SHP77 (cell line): ENCODE data around the gene KCNIP1.

Experiments used
- DNase-seq, 2 experiments: peaks; one replicate each; lab custom pipeline; 2025; lab: John Stamatoyannopoulos, UW

Gene KCNIP1

DNA sequence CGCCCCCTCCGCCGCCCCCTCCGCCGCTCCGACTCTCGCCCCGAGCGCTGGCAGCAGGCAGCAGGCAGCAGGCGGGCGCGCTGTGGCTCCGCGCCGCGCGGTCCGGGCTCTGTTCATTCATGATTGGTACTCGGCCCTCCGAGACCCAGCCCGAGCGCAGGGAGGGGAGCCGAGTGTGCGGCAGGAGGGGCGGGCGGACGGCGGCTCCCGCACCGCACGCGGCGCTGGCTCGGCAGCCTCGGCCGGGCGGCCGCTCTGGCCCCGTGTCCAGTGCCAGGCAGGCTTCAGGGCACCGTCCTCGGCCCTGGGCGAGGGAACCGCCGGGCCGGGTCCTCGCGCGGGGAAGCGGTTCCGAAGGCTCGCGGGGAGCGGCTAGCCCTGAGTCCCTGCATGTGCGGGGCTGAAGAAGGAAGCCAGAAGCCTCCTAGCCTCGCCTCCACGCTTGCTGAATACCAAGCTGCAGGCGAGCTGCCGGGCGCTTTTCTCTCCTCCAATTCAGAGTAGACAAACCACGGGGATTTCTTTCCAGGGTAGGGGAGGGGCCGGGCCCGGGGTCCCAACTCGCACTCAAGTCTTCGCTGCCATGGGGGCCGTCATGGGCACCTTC is at the start of gene KCNIP1:
TSS of gene KCNIP1 (plus strand) at position 31 of the 607 bp plus-strand sequence.
- no peak for DNase-seq

DNA sequence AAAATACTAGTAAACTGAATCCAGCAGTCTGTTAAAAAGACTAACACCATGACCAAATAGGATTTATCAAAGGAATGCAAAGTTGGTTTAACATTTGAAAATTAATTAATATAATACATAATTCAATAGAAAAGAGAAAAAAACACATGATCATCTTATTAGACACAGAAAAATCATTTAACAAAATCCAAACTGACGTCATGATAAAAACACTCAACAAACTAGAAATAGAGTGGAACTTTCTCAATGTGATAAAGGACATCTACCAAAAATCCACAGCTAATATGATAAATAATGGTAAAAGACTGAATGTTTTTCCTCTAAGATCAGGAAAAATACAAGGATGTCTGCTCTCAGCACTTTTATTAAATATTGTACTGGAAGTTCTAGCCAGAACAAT is 40.4 kb upstream of the KCNIP1 start:
- DNase-seq, result no peak

GRCh38 chr5:170464280-170465127 is 39.3 kb upstream of the KCNIP1 start:
- no peak for DNase-seq

DNA sequence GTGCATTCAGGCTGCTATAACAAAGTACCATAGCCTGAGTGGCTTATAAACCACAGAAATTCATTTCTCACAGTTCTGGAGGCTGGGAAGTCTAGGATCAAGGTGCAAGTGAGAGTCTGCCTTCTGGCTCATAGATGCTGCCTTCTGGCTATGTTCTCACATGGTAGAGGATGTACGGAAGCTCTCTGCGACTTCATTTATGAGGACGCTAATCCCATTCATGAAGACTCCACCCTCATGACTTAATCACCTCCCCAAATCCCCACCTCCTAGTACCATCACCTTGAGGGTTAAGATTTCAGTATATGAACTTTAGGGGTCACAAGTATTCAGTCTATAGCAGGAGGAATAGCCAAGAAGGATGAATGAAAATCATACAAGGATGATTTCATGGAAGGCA is 37.3 kb upstream of the KCNIP1 start:
- DNase-seq, result no peak

- DNase-seq, result no peak
Observed at GRCh38 chr5:170466988-170467707, 36.7 kb upstream of the KCNIP1 start.

GRCh38 chr5:170468633-170469285 is 35.1 kb upstream of the KCNIP1 start:
- DNase-seq, result no peak

GRCh38 chr5:170469414-170469813 is 34.4 kb upstream of the KCNIP1 start:
- no peak for DNase-seq

DNA sequence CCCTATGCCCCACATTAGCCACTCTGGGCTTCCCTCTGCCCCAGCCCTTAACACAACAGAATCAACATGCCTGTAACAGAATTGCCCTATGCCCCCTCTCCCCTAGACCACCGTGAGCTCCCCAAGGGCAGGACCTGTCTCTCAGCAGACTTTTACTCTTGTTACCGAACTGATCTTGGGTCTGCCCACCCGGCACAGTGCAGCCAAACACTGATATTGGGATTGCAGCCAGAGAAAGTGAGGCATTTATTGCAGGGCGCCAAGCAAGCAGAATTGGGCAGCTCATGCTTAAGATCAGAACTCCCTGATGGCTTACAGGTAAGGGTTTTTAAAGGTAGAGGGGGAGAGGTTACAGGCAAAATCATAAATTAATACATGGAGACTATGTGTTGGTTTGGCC is 33.5 kb upstream of the KCNIP1 start:
- DNase-seq, result no peak

DNA sequence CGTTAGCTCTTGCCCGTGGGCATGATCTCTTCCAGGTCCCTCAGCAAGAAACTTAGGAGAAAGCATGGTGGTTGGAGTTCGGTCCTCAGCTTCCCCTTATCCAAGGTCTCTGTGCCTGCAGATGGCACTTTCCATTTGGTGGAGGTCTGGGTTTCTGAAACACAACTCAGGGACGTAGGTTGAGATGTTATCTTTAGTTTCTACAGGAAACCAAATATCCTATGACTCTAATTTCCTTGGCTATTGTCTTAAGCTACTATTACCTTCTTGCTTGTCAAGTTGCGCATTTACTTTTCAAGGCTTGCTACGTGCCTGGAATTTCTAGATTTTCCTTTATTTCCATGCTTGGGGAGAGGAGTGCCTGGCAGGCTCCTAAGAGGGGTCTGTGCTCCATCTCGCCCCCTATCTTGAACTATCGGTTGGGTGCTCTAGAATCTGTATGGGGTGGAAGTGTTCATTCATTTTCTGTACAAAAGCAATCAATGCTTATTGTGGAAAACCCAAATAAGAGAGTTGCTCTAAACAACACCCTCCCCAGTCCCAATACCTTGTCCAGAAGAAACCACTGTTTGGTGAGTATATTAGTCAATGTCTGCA is 32.9 kb upstream of the KCNIP1 start:
- no peak for DNase-seq

DNA sequence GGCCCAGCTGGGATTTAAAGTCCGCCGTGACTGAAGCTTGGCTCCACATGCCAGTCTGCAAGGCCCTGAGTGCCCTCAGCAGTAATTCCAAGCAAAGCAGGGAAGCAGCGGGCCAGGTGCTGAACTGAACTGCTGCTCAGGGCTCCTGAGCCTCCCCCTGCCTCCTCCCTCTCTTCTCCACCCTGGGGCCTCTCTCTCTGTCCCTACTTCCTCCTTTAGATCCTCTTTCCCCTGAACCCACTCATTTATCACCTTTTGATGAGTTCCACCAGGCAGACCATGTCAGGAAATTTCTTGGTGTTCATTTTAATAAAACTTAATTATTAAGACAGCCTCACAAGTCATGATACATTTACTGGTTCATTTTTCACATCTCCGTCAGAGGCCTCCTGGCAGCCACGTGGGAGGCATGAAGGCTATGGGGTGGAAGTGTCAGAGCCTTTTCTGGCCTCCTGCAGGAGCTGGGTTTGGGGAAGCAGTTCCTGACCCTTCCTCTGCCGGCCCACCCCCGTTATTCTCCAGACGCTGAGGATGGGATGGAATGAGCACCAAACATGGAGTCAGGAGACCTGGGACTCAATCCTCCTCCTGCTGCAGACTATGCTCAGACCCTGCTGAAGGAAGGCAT is 32.2 kb upstream of the KCNIP1 start:
- no peak for DNase-seq

DNA sequence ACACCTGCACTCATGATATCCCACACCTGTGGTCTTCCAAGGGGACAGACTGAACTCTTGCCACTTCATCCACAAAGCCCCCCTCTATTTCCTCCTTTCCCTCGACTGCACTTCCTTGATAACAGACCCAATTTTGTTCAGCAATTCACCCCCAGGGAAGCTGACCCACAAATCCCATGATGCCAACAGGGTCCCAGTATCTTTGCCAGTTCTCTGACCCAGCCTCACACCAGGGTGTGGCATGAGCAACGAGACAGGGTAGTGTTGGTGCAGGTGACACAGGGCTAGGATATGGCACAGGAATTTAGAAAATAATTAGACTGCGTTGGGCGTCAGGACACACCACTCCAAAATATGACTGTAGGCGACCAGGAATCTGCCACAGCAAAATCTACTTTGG is 30.2 kb upstream of the KCNIP1 start:
- no peak for DNase-seq

DNA sequence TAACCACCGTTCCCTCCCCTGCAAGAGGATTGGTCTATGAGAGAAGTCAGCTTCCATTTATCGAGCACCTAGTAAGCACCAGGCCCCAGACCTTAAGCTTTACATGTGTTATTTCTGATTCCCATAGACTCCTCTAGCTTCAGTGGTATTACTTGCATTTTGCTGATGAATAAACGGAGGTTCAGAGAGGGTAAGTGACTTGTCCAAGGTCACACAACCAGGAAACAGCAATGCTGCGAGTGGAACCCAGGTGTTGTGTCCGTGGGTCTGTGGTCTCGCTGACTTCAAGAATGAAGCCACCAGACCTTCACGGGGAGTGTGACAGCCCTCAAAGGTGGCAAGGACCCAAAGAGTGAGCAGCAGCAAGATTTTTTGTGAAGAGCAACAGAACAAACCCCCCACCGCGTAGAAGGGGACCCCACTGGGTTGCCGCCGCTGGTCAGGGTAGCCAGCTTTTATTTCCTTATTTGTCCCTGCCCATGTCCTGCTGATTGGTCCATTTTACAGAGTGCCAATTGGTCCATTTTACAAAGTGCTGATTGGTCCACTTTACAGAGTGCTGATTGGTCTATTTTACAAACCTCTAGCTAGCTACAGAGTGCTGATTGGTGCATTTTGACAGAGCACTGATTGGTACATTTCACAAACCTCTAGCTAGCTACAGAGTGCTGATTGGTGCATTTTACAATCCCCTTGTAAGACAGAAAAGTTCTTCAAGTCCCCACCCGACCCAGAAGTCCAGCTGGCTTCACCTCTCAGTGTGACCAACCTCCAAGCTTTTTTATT is 29.1 kb upstream of the KCNIP1 start:
- DNase-seq, result no peak

- DNase-seq, result no peak
Observed at GRCh38 chr5:170475294-170476000, 28.4 kb upstream of the KCNIP1 start.

GRCh38 chr5:170476704-170477103 is 27.1 kb upstream of the KCNIP1 start:
- DNase-seq, result no peak

- no peak for DNase-seq
Observed at GRCh38 chr5:170477906-170478305, 25.9 kb upstream of the KCNIP1 start.

- DNase-seq, result no peak
Observed at GRCh38 chr5:170478306-170478705, 25.5 kb upstream of the KCNIP1 start.

- no peak for DNase-seq
Observed at GRCh38 chr5:170479484-170479883, 24.3 kb upstream of the KCNIP1 start.

- DNase-seq, result no peak
Observed at GRCh38 chr5:170480260-170480659, 23.6 kb upstream of the KCNIP1 start.

DNA sequence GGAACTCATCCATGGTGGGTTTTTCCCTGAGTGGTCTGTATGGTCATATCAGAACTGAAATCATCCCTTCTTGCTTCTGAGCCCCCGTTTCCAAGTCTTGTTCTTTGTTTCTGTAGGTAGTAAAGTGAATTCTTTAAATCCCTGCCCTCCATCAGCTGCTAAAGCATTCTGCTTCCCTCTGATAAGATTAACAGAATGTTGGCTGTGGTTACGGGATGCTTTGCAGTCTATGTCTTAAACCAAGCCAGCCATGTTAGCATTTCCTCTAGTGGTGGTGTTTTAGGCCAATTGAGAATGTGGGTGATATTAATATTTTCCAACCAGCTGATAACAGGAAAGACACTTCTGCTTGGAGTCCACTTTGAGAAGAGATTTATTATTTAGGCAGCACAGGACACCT is 22.0 kb upstream of the KCNIP1 start:
- no peak for DNase-seq

DNA sequence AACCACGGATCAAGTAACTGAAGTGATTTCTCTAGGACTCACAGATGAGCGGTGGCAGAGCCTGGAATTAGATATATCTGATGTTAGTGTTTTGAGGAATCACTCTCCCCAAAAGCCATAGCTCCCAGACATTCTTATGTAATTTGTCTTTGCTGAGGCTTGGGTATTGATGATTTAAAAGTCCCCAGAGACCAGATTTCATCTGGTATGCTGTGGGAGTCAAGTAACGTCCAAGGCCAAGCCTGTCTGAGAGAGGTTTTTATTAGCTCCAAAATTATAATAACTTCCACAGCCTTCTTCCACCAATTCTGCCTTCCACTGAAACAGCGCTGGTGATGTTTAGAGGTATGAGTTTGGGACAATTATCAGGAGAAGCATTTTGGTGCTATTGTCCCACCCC is 21.3 kb upstream of the KCNIP1 start:
- DNase-seq, result no peak
